K562 (cell line): ENCODE measurements around the gene PFKFB2. TPM values are rescaled to one million over a fixed set of nuclear protein-coding genes. Genes with fewer than 3 reads are reported as not detected.

Experiments used
- ATAC-seq: fragments of 200-7000 bp; cut with Tn5 transposase; 3 replicates; pipeline ENCODE4 v1.9.1; 2020; ENCODE audit warnings: moderate library complexity
- BruUV-seq: library from RNA; stranded (reverse); fragments of 400-500 nt; replicated peaks from 2 replicates; lab custom pipeline; 2021; lab: Mats Ljungman, UMichigan
- CTCF ChIA-PET: fragments of 300-600 bp; formaldehyde crosslinking; extraction: SDS; loops from one replicate; lab custom pipeline; 2021; ENCODE audit warnings: low intra/inter-chr PET ratio; lab: Yijun Ruan, JAX
- POLR2A ChIA-PET: fragments of 300-600, 350-650 bp; sonication (Branson Sonifier 250); formaldehyde crosslinking; extraction: SDS; loops from one replicate; lab custom pipeline; 2021; ENCODE audit warnings: antibody characterized with exemption, inconsistent platforms; lab: Yijun Ruan, JAX
- DNase-seq, 4 experiments: peaks; one replicate each; pipeline versions ENCODE4 v3.0.0 to v3.0.0-alpha.2; 2011 to 2018; ENCODE audit warnings: low spot score in 3 of 4, mixed read lengths in 3 of 4; ENCODE audit errors: extremely low read depth in 1 of 4
- FAIRE-seq: peaks from 2 replicates; lab custom pipeline; 2011; peaks lifted over from hg19 to GRCh38; lab: Jason Lieb, UNC
- H2AFZ ChIP-seq: 2 replicates; pipeline ENCODE4 v1.6.0; 2011; ENCODE audit warnings: low read depth, low read length, control low read depth, inconsistent platforms
- H3K27ac ChIP-seq: fragments of 200-600 bp; 3 replicates; pipeline ENCODE4 v1.8.0; 2011; ENCODE audit warnings: low read depth, mild to moderate bottlenecking, control low read depth, inconsistent platforms, low read length, moderate library complexity, mixed read lengths; ENCODE audit errors: extremely low read depth
- H3K27me3 ChIP-seq, 2 experiments: fragments of 300-600 bp in 1 of 2; 2 replicates in 1 of 2; 3 replicates in 1 of 2; pipeline versions ENCODE4 v1.6.0 to v1.8.0; 2011; ENCODE audit warnings: inconsistent platforms in 2 of 2, low read length in 2 of 2, mild to moderate bottlenecking in 1 of 2, mixed read lengths in 1 of 2, moderate library complexity in 1 of 2; ENCODE audit not compliant: control insufficient read depth in 2 of 2, insufficient read depth in 2 of 2
- H3K36me3 ChIP-seq: fragments of 300-600 bp; 3 replicates; pipeline ENCODE4 v1.8.0; 2011; ENCODE audit warnings: mild to moderate bottlenecking, low read length, inconsistent platforms; ENCODE audit not compliant: control insufficient read depth, insufficient read depth
- H3K4me1 ChIP-seq, 2 experiments: fragments of 200-600 bp in 1 of 2; replicated peaks in 1 of 2; 2 replicates in 1 of 2; 3 replicates in 1 of 2; pipeline versions ENCODE4 v1.5.1 to v1.8.0; 2011; ENCODE audit warnings: inconsistent platforms in 2 of 2, low read length in 2 of 2, mild to moderate bottlenecking in 1 of 2, mixed read lengths in 1 of 2, moderate library complexity in 1 of 2; ENCODE audit not compliant: control insufficient read depth in 2 of 2, insufficient read depth in 2 of 2
- H3K4me2 ChIP-seq: 2 replicates; pipeline ENCODE4 v1.6.1; 2011; ENCODE audit warnings: low read length, control low read depth, inconsistent platforms, mixed read lengths; ENCODE audit not compliant: insufficient read depth
- H3K4me3 ChIP-seq: fragments of 200-600 bp; sonication (generic), shearing (Covaris generic); 2 replicates; pipeline ENCODE4 v1.5.1; 2016; ENCODE audit warnings: control low read depth, inconsistent platforms
- H3K79me2 ChIP-seq: fragments of 200-600 bp; 3 replicates; pipeline ENCODE4 v1.8.0; 2011; ENCODE audit warnings: low read length, inconsistent platforms; ENCODE audit not compliant: control insufficient read depth, insufficient read depth
- H3K9ac ChIP-seq, 2 experiments: 2 replicates each; pipeline versions ENCODE4 v1.6.0 to v1.6.1; 2011; ENCODE audit warnings: low read depth in 2 of 2, low read length in 2 of 2, control low read depth in 1 of 2, inconsistent platforms in 1 of 2, mild to moderate bottlenecking in 1 of 2, mixed read lengths in 1 of 2; ENCODE audit not compliant: insufficient read depth in 1 of 2
- H3K9me1 ChIP-seq: one replicate; pipeline ENCODE4 v1.6.0; 2011; ENCODE audit warnings: inconsistent platforms, mild to moderate bottlenecking, low read length, moderate library complexity; ENCODE audit not compliant: control insufficient read depth, insufficient read depth
- H3K9me3 ChIP-seq: replicated peaks from 2 replicates; pipeline ENCODE4 v1.5.1; 2011; ENCODE audit warnings: low read depth, low read length, inconsistent platforms; ENCODE audit not compliant: control insufficient read depth, insufficient read depth
- H4K20me1 ChIP-seq: replicated peaks from 2 replicates; pipeline ENCODE4 v1.6.1; 2011; ENCODE audit warnings: low read length, inconsistent platforms, mixed read lengths; ENCODE audit not compliant: control insufficient read depth, insufficient read depth
- BRF2 ChIP-seq: IDR thresholded peaks from 3 replicates; pipeline ENCODE4 v1.6.1; 2011; ENCODE audit warnings: borderline replicate concordance, mild to moderate bottlenecking; ENCODE audit not compliant: insufficient read length, insufficient read depth
- DNMT1 ChIP-seq: fragments of 450-650 bp; IDR thresholded peaks from 2 replicates; pipeline ENCODE4 v1.6.1; 2016; ENCODE audit warnings: antibody characterized with exemption, mild to moderate bottlenecking
- FOXA3 ChIP-seq, 2 experiments: fragments of 450-650 bp in 1 of 2; sonication (generic) in 1 of 2; formaldehyde crosslinking; IDR thresholded peaks in 1 of 2; conservative IDR thresholded peaks in 1 of 2; 2 replicates each; pipeline versions ENCODE4 v1.4.0 to v1.8.0; 2020 to 2022; ENCODE audit warnings: mild to moderate bottlenecking in 2 of 2, missing genetic modification reagents in 1 of 2
- MAZ ChIP-seq, 2 experiments: fragments of 450-650 bp in 1 of 2; sonication (generic) in 1 of 2; formaldehyde crosslinking; IDR thresholded peaks in 1 of 2; conservative IDR thresholded peaks in 1 of 2; 2 replicates each; pipeline versions ENCODE4 v1.4.0 to v1.5.0; 2020; ENCODE audit warnings: mild to moderate bottlenecking in 1 of 2, missing genetic modification reagents in 1 of 2
- MBD2 ChIP-seq: sonication (generic); IDR thresholded peaks from 2 replicates; pipeline ENCODE4 v1.6.1; 2016; ENCODE audit warnings: low read depth, borderline replicate concordance
- RAD51 ChIP-seq: fragments of 450-650 bp; IDR thresholded peaks from 2 replicates; pipeline ENCODE4 v1.7.1; 2016; ENCODE audit warnings: low read depth, mild to moderate bottlenecking, borderline replicate concordance
- RNF2 ChIP-seq: sonication (generic); IDR thresholded peaks from 2 replicates; pipeline ENCODE4 v1.6.1; 2016
- SP2 ChIP-seq: IDR thresholded peaks from 2 replicates; pipeline ENCODE4 v1.6.1; 2011; ENCODE audit warnings: mild to moderate bottlenecking, low read depth, low read length, moderate library complexity; ENCODE audit not compliant: poor library complexity, severe bottlenecking; ENCODE audit errors: extremely low read depth
- TSC22D4 ChIP-seq: fragments of 450-650 bp; IDR thresholded peaks from 2 replicates; pipeline ENCODE4 v1.6.1; 2016; ENCODE audit warnings: missing genetic modification characterization, missing biosample characterization, control low read depth
- USF1 ChIP-seq: sonication (generic); formaldehyde crosslinking; IDR thresholded peaks from 2 replicates; pipeline ENCODE4 v1.9.0; 2022; ENCODE audit warnings: mild to moderate bottlenecking, missing genetic modification reagents
- ZNF121 ChIP-seq: sonication (generic); formaldehyde crosslinking; conservative IDR thresholded peaks from 2 replicates; pipeline ENCODE4 v1.8.0; 2022; ENCODE audit warnings: missing genetic modification reagents
- ZNF124 ChIP-seq: sonication (generic); formaldehyde crosslinking; IDR thresholded peaks from 2 replicates; pipeline ENCODE4 v1.8.1; 2022; ENCODE audit warnings: missing genetic modification reagents
- ZNF133 ChIP-seq: fragments of 250-450 bp; sonication (Bioruptor Pico); IDR thresholded peaks from 2 replicates; pipeline ENCODE4 v1.4.0; 2020; ENCODE audit warnings: mild to moderate bottlenecking
- ZNF75A ChIP-seq: fragments of 450-650 bp; formaldehyde crosslinking; IDR thresholded peaks from 2 replicates; pipeline ENCODE4 v1.4.0; 2020; ENCODE audit warnings: mild to moderate bottlenecking
- ZNF76 ChIP-seq: fragments of 250-450 bp; sonication (Bioruptor Pico); IDR thresholded peaks from 2 replicates; pipeline ENCODE4 v1.4.0; 2020; ENCODE audit warnings: mild to moderate bottlenecking, moderate library complexity, borderline replicate concordance
- WGBS: fragments of 100-300 bp; shearing (Covaris generic); methylation state at CpG from one replicate; pipeline ENCODE4 v1.1.6; 2016; ENCODE audit warnings: low coverage, mixed read lengths; ENCODE audit not compliant: insufficient coverage; ENCODE audit errors: missing lambda C conversion rate; 5-methylcytosine and 5-hydroxymethylcytosine counted together
- in situ Hi-C: fragments of 300-500 bp; cut with MboI; formaldehyde crosslinking; loops from 4 replicates; pipeline ENCODE4 v1.15.0; 2018; ENCODE audit warnings: inconsistent platforms, mixed read lengths
- intact Hi-C: fragments of 100-400 bp; cut with micrococcal nuclease; formaldehyde crosslinking; loops from 2 replicates; pipeline ENCODE4 v1.14.2; 2022
- polyA plus RNA-seq, 8 experiments: library from polyadenylated mRNA; depleted of rRNA in 4 of 8; stranded (reverse) in 5 of 8; unstranded in 3 of 8; fragments of >200 nt; fragmentation: Nextera tagmentation in 2 of 8; fragmentation: Illumina TruSeq in 1 of 8; extraction: Ambion mirVana in 2 of 8; extraction: Trizol in 1 of 8; gene quantifications; 2 replicates each; pipeline versions ENCODE4 v1.2.1 to v1.2.3, GENCODE V29; 2011 to 2014; ENCODE audit warnings: inconsistent platforms in 1 of 8, missing spikeins in 1 of 8
- total RNA-seq, 7 experiments: library from RNA; depleted of rRNA in 6 of 7; stranded (reverse); fragments of >200 nt in 6 of 7; fragmentation: Illumina TruSeq in 2 of 7; extraction: Trizol in 2 of 7; gene quantifications; 2 replicates each; pipeline versions ENCODE4 v1.2.1 to v1.2.3, GENCODE V29; 2011 to 2021; ENCODE audit warnings: low replicate concordance in 1 of 7

The PFKFB2 gene
- total and polyA plus RNA-seq, 9 of the 15 experiments (the other 6 are each of a cell fraction or from before 2014, with no cell fraction given): 6.9 to 26.0 (median 16.4) TPM

GRCh38 chr1:207029701-207030521 is 23.2 kb upstream of the PFKFB2 start:
- ATAC-seq (no peak; the same call in 2 of the 3 replicates), FAIRE-seq (no peak), DNase-seq (peak in 1 of 4 experiments; percentile 48)
- no peaks in the 10 kb centered on the region for H3K36me3 ChIP-seq
- ChIA-PET POLR2A (interaction anchor here (0.7 to 9.0 kb wide), 8 partner anchors 9 to 216 kb away, joined by 3 to 104 read pairs (median 8); partner anchors contain the start of genes PFKFB2 and YOD1), CTCF (no interaction called here)
- H3K27ac ChIP-seq: peak overlapping the region; percentile 35
- peaks cover 12% of the 10 kb centered on the region; the same call in 2 of the 3 replicates for H3K79me2 ChIP-seq
- no peak overlapping the region for H3K4me3 ChIP-seq
- no TSS peak for BruUV-seq
- H3K4me2 ChIP-seq: peak overlapping the region; percentile 59
- no peaks in the 10 kb centered on the region for H3K9me3 ChIP-seq
- H4K20me1 ChIP-seq: no peaks in the 10 kb centered on the region
- peaks cover 17 to 91% of the 10 kb centered on the region in 2 experiments for H3K4me1 ChIP-seq
- H3K27me3 ChIP-seq: no peaks in the 10 kb centered on the region
- 20% methylated on average over 5 of the region's 5 CpGs for WGBS
- H3K9ac ChIP-seq: peak overlapping the region in 1 of 2 experiments; percentile 15; a peak in 2 of 4 replicates
- no peaks in the 10 kb centered on the region for H3K9me1 ChIP-seq
- intact Hi-C loops: no loop called here
- peak overlapping the region; percentile 61 for H2AFZ ChIP-seq
- in situ Hi-C loops: no loop called here
- TF ChIP-seq BRF2 (no peak), DNMT1 (no peak), FOXA3 (CRISPR knock-in tag; conservative IDR thresholded peaks at IDR 0.05 in 1 of 2, IDR thresholded peaks at IDR 0.05 in 1 of 2) (no peak), SP2 (no peak), ZNF121 (CRISPR knock-in tag) (no peak), USF1 (no peak), TSC22D4 (tag) (no peak), ZNF75A (peak; percentile 43; the same call in 1 of the 2 replicates), MAZ (CRISPR knock-in tag; conservative IDR thresholded peaks at IDR 0.05 in 1 of 2, IDR thresholded peaks at IDR 0.05 in 1 of 2) (peak in 1 of 2 experiments; percentile 19; a peak in 1 of 4 replicates), RAD51 (no peak), ZNF76 (CRISPR knock-in tag) (peak; percentile 29; the same call in 1 of the 2 replicates), ZNF133 (CRISPR knock-in tag) (0 out of 2 replicates have a peak, but pooled peaks have one; percentile 17), RNF2 (no peak), MBD2 (no peak), ZNF124 (CRISPR knock-in tag) (no peak)
